H9 (cell line): ENCODE measurements around the gene LCN2. TPM values are rescaled to one million over a fixed set of nuclear protein-coding genes. Genes with fewer than 3 reads are reported as not detected.

Experiments used
- DNase-seq: peaks from one replicate; pipeline ENCODE4 v3.0.0-alpha.2; 2017
- H2AFZ ChIP-seq: one replicate; pipeline ENCODE4 v1.6.1; 2013; ENCODE audit warnings: mild to moderate bottlenecking, low read length, control low read depth, moderate library complexity
- H2AK5ac ChIP-seq: 2 replicates; pipeline ENCODE4 v1.6.1; 2013; ENCODE audit warnings: low read length, control low read depth, mixed read lengths; ENCODE audit not compliant: insufficient read length
- H2BK120ac ChIP-seq: one replicate; pipeline ENCODE4 v1.6.1; 2013; ENCODE audit warnings: low read depth, mild to moderate bottlenecking, low read length, control low read depth, inconsistent platforms; ENCODE audit not compliant: poor library complexity, severe bottlenecking
- H2BK12ac ChIP-seq: 2 replicates; pipeline ENCODE4 v1.6.1; 2013; ENCODE audit warnings: low read length, control low read depth, mixed read lengths, low read depth; ENCODE audit not compliant: insufficient read length
- H2BK15ac ChIP-seq: 2 replicates; pipeline ENCODE4 v1.6.1; 2013; ENCODE audit warnings: low read depth, low read length, control low read depth
- H2BK20ac ChIP-seq: one replicate; pipeline ENCODE4 v1.6.1; 2013; ENCODE audit warnings: low read depth, mild to moderate bottlenecking, low read length, control low read depth, inconsistent platforms; ENCODE audit not compliant: poor library complexity, severe bottlenecking
- H2BK5ac ChIP-seq: 2 replicates; pipeline ENCODE4 v1.6.1; 2013; ENCODE audit warnings: low read length, control low read depth, mixed read lengths; ENCODE audit not compliant: insufficient read length
- H3K14ac ChIP-seq: 2 replicates; pipeline ENCODE4 v1.6.1; 2013; ENCODE audit warnings: low read length, control low read depth; ENCODE audit not compliant: insufficient read depth
- H3K18ac ChIP-seq: 2 replicates; pipeline ENCODE4 v1.6.1; 2013; ENCODE audit warnings: low read depth, mild to moderate bottlenecking, mixed read lengths, low read length, control low read depth; ENCODE audit not compliant: insufficient read length
- H3K23ac ChIP-seq: 2 replicates; pipeline ENCODE4 v1.6.1; 2013; ENCODE audit warnings: low read length, control low read depth, mixed read lengths, low read depth; ENCODE audit not compliant: insufficient read length
- H3K23me2 ChIP-seq: 2 replicates; pipeline ENCODE4 v1.6.1; 2013; ENCODE audit warnings: low read depth, mild to moderate bottlenecking, mixed read lengths, low read length, control low read depth; ENCODE audit not compliant: insufficient read length, poor library complexity, severe bottlenecking
- H3K27ac ChIP-seq: 2 replicates; pipeline ENCODE4 v1.5.1; 2013; ENCODE audit warnings: low read length, control low read depth, mixed read lengths, low read depth; ENCODE audit not compliant: insufficient read length
- H3K27me3 ChIP-seq: 2 replicates; pipeline ENCODE4 v1.6.1; 2013; ENCODE audit warnings: low read length, control low read depth, inconsistent platforms; ENCODE audit not compliant: insufficient read depth
- H3K4ac ChIP-seq: 2 replicates; pipeline ENCODE4 v1.6.1; 2013; ENCODE audit warnings: low read depth, mild to moderate bottlenecking, control low read depth, inconsistent platforms, low read length, moderate library complexity
- H3K4me1 ChIP-seq: 2 replicates; pipeline ENCODE4 v1.6.1; 2013; ENCODE audit warnings: low read length, control low read depth, inconsistent platforms; ENCODE audit not compliant: insufficient read depth
- H3K4me2 ChIP-seq: 2 replicates; pipeline ENCODE4 v1.6.1; 2013; ENCODE audit warnings: low read length, control low read depth, mixed read lengths; ENCODE audit not compliant: insufficient read length, insufficient read depth
- H3K56ac ChIP-seq: 2 replicates; pipeline ENCODE4 v1.6.1; 2013; ENCODE audit warnings: low read depth, mild to moderate bottlenecking, mixed read lengths, low read length, control low read depth; ENCODE audit not compliant: insufficient read length
- H3K79me1 ChIP-seq: 2 replicates; pipeline ENCODE4 v1.6.1; 2013; ENCODE audit warnings: low read depth, mild to moderate bottlenecking, moderate library complexity, low read length, control low read depth, inconsistent platforms; ENCODE audit not compliant: insufficient read depth, poor library complexity, severe bottlenecking
- H3K79me2 ChIP-seq: 2 replicates; pipeline ENCODE4 v1.6.1; 2013; ENCODE audit warnings: low read length, control low read depth, inconsistent platforms; ENCODE audit not compliant: insufficient read depth
- H3K9ac ChIP-seq: 2 replicates; pipeline ENCODE4 v1.6.1; 2013; ENCODE audit warnings: low read length, control low read depth, mixed read lengths; ENCODE audit not compliant: insufficient read length; ENCODE audit errors: extremely low read depth
- H3K9me3 ChIP-seq: one replicate; pipeline ENCODE4 v1.6.1; 2013; ENCODE audit warnings: low read depth, low read length, inconsistent platforms; ENCODE audit not compliant: control insufficient read depth
- H3T11ph ChIP-seq: one replicate; pipeline ENCODE4 v1.6.1; 2013; ENCODE audit warnings: mild to moderate bottlenecking, low read length, control low read depth, inconsistent platforms
- H4K20me1 ChIP-seq: one replicate; pipeline ENCODE4 v1.6.1; 2013; ENCODE audit not compliant: control insufficient read depth, insufficient read length, insufficient read depth
- H4K5ac ChIP-seq: 2 replicates; pipeline ENCODE4 v1.6.1; 2013; ENCODE audit warnings: low read depth, mild to moderate bottlenecking, mixed read lengths, low read length, control low read depth; ENCODE audit not compliant: insufficient read length
- H4K8ac ChIP-seq: replicated peaks from 2 replicates; pipeline ENCODE4 v1.6.1; 2013; ENCODE audit warnings: low read length, control low read depth, mixed read lengths, low read depth; ENCODE audit not compliant: insufficient read length
- H4K91ac ChIP-seq: 2 replicates; pipeline ENCODE4 v1.6.1; 2013; ENCODE audit warnings: low read depth, mild to moderate bottlenecking, moderate library complexity, mixed read lengths, low read length, control low read depth; ENCODE audit not compliant: insufficient read length
- H3K27ac Mint-ChIP-seq, 3 experiments: 2 replicates in 2 of 3; 3 replicates in 1 of 3; pipeline ENCODE4 v1.8.0; 2020 to 2021; ENCODE audit warnings: mixed read lengths in 3 of 3, mild to moderate bottlenecking in 1 of 3, moderate library complexity in 1 of 3
- H3K27me3 Mint-ChIP-seq: 2 replicates; pipeline ENCODE4 v1.8.0; 2021; ENCODE audit warnings: low read depth, mild to moderate bottlenecking, moderate library complexity, mixed read lengths
- H3K36me3 Mint-ChIP-seq, 3 experiments: 2 replicates in 2 of 3; 3 replicates in 1 of 3; pipeline ENCODE4 v1.8.0; 2020 to 2021; ENCODE audit warnings: low read depth in 3 of 3, mixed read lengths in 3 of 3; ENCODE audit not compliant: insufficient read depth in 1 of 3
- H3K4me1 Mint-ChIP-seq, 2 experiments: 2 replicates each; pipeline ENCODE4 v1.8.0; 2020; ENCODE audit warnings: mixed read lengths in 2 of 2
- H3K4me3 Mint-ChIP-seq, 2 experiments: 2 replicates in 1 of 2; 3 replicates in 1 of 2; pipeline ENCODE4 v1.8.0; 2020 to 2021; ENCODE audit warnings: mild to moderate bottlenecking in 2 of 2, mixed read lengths in 2 of 2, moderate library complexity in 1 of 2
- H3K9me3 Mint-ChIP-seq, 2 experiments: 2 replicates in 1 of 2; 3 replicates in 1 of 2; pipeline ENCODE4 v1.8.0; 2020; ENCODE audit warnings: mild to moderate bottlenecking in 2 of 2, mixed read lengths in 2 of 2, moderate library complexity in 1 of 2
- WGBS: extraction: QIAGEN DNeasy Blood & Tissue Kit; methylation state at CpG from one replicate; pipeline ENCODE4 v1.1.7; 2013; ENCODE audit warnings: missing lambda C conversion rate, low lambda C conversion rate, mixed read lengths; ENCODE audit not compliant: insufficient read length; ENCODE audit errors: extremely low coverage; 5-methylcytosine and 5-hydroxymethylcytosine counted together
- total RNA-seq: library from RNA; stranded (reverse); gene quantifications from 2 replicates; pipeline ENCODE4 v1.2.1, GENCODE V29; 2021
- TF ChIP-seq, protein P1 (sequence below): fragments of 200-600 bp; sonication (generic); conservative IDR thresholded peaks from 3 replicates; pipeline ENCODE4 v1.8.0; 2021; ENCODE audit warnings: antibody characterized with exemption, mild to moderate bottlenecking

The LCN2 gene
- total RNA-seq, 1 experiment from 2014 or later: not detected

- Histone ChIP-seq H3K9me3 (no peaks in the 10 kb centered on the region), H3K79me1 (no peaks in the 10 kb centered on the region), H2BK12ac (no peak overlapping the region), H3K14ac (no peak overlapping the region), H3K23ac (no peak overlapping the region), H2BK120ac (no peak overlapping the region), H4K5ac (no peak overlapping the region), H4K91ac (no peak overlapping the region), H3K18ac (no peak overlapping the region), H3K27ac (no peak overlapping the region), H3T11ph (no peak overlapping the region), H3K79me2 (no peaks in the 10 kb centered on the region), H3K4me2 (no peak overlapping the region), H3K56ac (no peak overlapping the region), H3K27me3 (no peaks in the 10 kb centered on the region), H2BK5ac (no peak overlapping the region), H3K4ac (no peak overlapping the region), H2BK20ac (no peak overlapping the region), H2AK5ac (no peak overlapping the region), H2BK15ac (no peak overlapping the region), H4K8ac (no peak overlapping the region), H3K4me1 (no peaks in the 10 kb centered on the region), H2AFZ (no peak overlapping the region), H3K9ac (no peak overlapping the region), H4K20me1 (no peaks in the 10 kb centered on the region), H3K23me2 (no peaks in the 10 kb centered on the region)
- Mint-ChIP-seq H3K4me1 (peaks cover 8 to 17% of the 10 kb centered on the region in 2 experiments; a peak in 3 of 4 replicates), H3K4me3 (no peak overlapping the region), H3K9me3 (peaks cover 0 to 3% of the 10 kb centered on the region in 2 experiments; a peak in 1 of 5 replicates), H3K27ac (no peak overlapping the region), H3K27me3 (no peaks in the 10 kb centered on the region), H3K36me3 (peaks cover 7 to 55% (median 12%) of the 10 kb centered on the region in 3 experiments; a peak in 6 of 7 replicates)
- no CpG with 5 or more reads among the region's 12 CpGs for WGBS
- DNase-seq: peak; percentile 24
- TF ChIP-seq, protein P1, sequence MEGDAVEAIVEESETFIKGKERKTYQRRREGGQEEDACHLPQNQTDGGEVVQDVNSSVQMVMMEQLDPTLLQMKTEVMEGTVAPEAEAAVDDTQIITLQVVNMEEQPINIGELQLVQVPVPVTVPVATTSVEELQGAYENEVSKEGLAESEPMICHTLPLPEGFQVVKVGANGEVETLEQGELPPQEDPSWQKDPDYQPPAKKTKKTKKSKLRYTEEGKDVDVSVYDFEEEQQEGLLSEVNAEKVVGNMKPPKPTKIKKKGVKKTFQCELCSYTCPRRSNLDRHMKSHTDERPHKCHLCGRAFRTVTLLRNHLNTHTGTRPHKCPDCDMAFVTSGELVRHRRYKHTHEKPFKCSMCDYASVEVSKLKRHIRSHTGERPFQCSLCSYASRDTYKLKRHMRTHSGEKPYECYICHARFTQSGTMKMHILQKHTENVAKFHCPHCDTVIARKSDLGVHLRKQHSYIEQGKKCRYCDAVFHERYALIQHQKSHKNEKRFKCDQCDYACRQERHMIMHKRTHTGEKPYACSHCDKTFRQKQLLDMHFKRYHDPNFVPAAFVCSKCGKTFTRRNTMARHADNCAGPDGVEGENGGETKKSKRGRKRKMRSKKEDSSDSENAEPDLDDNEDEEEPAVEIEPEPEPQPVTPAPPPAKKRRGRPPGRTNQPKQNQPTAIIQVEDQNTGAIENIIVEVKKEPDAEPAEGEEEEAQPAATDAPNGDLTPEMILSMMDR: no peak
These were observed 35.5 kb upstream of the LCN2 start for GRCh38 chr9:128113526-128114325.
